Measurements from ENCODE around the gene ATP13A4. TPM values are rescaled to one million over a fixed set of nuclear protein-coding genes. Genes with fewer than 3 reads are reported as not detected.

ATP13A4 gene
- total and polyA plus RNA-seq, 2 of the 4 experiments (the other 2 are of a cell fraction): under 0.01 TPM; not detected in 1

DNA sequence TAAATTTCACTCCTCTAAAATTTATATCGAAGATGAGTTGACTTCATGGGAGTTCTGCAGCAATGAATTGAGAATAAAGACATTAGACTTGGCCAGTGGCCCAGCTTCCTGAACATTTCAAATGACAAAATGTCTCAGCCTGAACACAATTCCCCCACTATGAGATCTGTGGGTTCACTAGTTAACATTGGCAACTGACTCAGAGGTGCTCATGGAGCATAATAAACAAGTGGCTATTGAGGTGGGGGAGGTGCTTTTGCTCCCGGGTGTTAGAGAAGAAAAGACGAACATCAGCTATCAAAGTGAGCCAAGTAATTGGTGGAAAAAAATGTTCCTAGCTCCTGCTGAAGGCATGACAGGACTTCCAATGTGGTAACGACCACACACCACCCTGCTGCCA lies 6.3 kb downstream of the ATP13A4 start:
- H4K5ac ChIP-seq (ENCODE audit: low read depth, low read length): no peak overlapping the region
- H2BK120ac ChIP-seq (ENCODE audit: low read depth, low read length): no peak overlapping the region
- dilution Hi-C loops (cut with HindIII; ENCODE audit: low sequenced_read_pairs, unreplicated experiment): no loop called here
- H3K18ac ChIP-seq (ENCODE audit: low read depth, low read length): no peak overlapping the region
- H2BK5ac ChIP-seq (ENCODE audit: low read depth, low read length, poor library complexity, severe bottlenecking): no peak overlapping the region
- H2AFZ ChIP-seq (replicated peaks; ENCODE audit: low read length, poor library complexity): no peak overlapping the region
- no peak overlapping the region for H3K23ac ChIP-seq (ENCODE audit: low read depth, low read length)
- CTCF ChIA-PET: no interaction called here
- no peak overlapping the region for H3K56ac ChIP-seq (ENCODE audit: extremely low read depth, insufficient read depth, low read length)
- H4K8ac ChIP-seq (ENCODE audit: low read depth in 2 of 2, low read length in 2 of 2): no peak overlapping the region
- intact Hi-C loops (cut with micrococcal nuclease): no loop called here
- no peak overlapping the region for H2AK9ac ChIP-seq (replicated peaks; ENCODE audit: low read depth, low read length, poor library complexity)
- H3K4me1 ChIP-seq (ENCODE audit: control insufficient read depth, insufficient read depth, low read length): no peaks in the 10 kb centered on the region
- WGBS, 2 experiments (ENCODE audit: extremely low coverage in 2 of 2, insufficient read length in 1 of 2): no CpG with 5 or more reads among the region's 4 CpGs
- no peak overlapping the region for H2BK15ac ChIP-seq (ENCODE audit: low read depth, low read length)
- H3K14ac ChIP-seq (replicated peaks; ENCODE audit: low read depth, low read length): no peak overlapping the region
- H2BK20ac ChIP-seq (ENCODE audit: low read depth, low read length): no peak overlapping the region
- POLR2A ChIA-PET (ENCODE audit: unreplicated experiment): no interaction called here
- no peak overlapping the region for H3K4ac ChIP-seq (ENCODE audit: low read depth, low read length)
- H2AK5ac ChIP-seq (ENCODE audit: low read depth, low read length): no peak overlapping the region
- H3K9me1 ChIP-seq (ENCODE audit: insufficient read depth, low read length): no peaks in the 10 kb centered on the region
- in situ Hi-C loops (cut with MboI; ENCODE audit: low sequenced_read_pairs): no loop called here
- no TSS peak for BruUV-seq (replicated peaks)
- H4K91ac ChIP-seq (ENCODE audit: insufficient read depth, low read depth, low read length): no peak overlapping the region
- H3K27ac ChIP-seq (ENCODE audit: insufficient read depth, low read length): no peak overlapping the region
- no peak for DNase-seq
- no peak overlapping the region for H3K4me3 ChIP-seq (ENCODE audit: insufficient read depth, low read depth, low read length)
- H3K9ac ChIP-seq (ENCODE audit: low read depth, low read length): no peak overlapping the region
- no peaks in the 10 kb centered on the region for H3K27me3 ChIP-seq (ENCODE audit: control insufficient read depth, insufficient read depth, low read length)
- no peaks in the 10 kb centered on the region for H3K79me1 ChIP-seq (ENCODE audit: low read depth in 1 of 2, low read length in 2 of 2)
- no peak overlapping the region for H3K4me2 ChIP-seq (ENCODE audit: low read depth, low read length)
- no peak for ATAC-seq (ENCODE audit: low read depth)
- no peaks in the 10 kb centered on the region for H3K9me3 ChIP-seq (ENCODE audit: control insufficient read depth, insufficient read depth, low read length)
- H4K20me1 ChIP-seq (ENCODE audit: insufficient read depth, low read length): no peaks in the 10 kb centered on the region
- no peaks in the 10 kb centered on the region for H3K36me3 ChIP-seq (ENCODE audit: control insufficient read depth, insufficient read depth, low read length)
- no peak for TF ChIP-seq POLR2A (IDR thresholded peaks at IDR 0.05; ENCODE audit: low read depth, low read length)
- TF ChIP-seq MXI1 (IDR thresholded peaks at IDR 0.05; ENCODE audit: borderline replicate concordance, low read depth, low read length): no peak
- TF ChIP-seq, protein P1, sequence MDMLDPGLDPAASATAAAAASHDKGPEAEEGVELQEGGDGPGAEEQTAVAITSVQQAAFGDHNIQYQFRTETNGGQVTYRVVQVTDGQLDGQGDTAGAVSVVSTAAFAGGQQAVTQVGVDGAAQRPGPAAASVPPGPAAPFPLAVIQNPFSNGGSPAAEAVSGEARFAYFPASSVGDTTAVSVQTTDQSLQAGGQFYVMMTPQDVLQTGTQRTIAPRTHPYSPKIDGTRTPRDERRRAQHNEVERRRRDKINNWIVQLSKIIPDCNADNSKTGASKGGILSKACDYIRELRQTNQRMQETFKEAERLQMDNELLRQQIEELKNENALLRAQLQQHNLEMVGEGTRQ (IDR thresholded peaks at IDR 0.05; ENCODE audit: low read depth, low read length): no peak
- TF ChIP-seq RCOR1 (IDR thresholded peaks at IDR 0.05; ENCODE audit: insufficient replicate concordance, low read length): no peak
- TF ChIP-seq MAZ (IDR thresholded peaks at IDR 0.05; ENCODE audit: borderline replicate concordance, low read depth, low read length): no peak
- no peak for TF ChIP-seq RFX5 (IDR thresholded peaks at IDR 0.05; ENCODE audit: low read depth, low read length)
- no peak for TF ChIP-seq SMC3 (IDR thresholded peaks at IDR 0.05; ENCODE audit: low read depth, low read length)
- TF ChIP-seq CEBPB (IDR thresholded peaks at IDR 0.05; ENCODE audit: low read depth, low read length): no peak
- TF ChIP-seq RAD21 (IDR thresholded peaks at IDR 0.05; ENCODE audit: low read length): no peak
- TF ChIP-seq, protein P2, sequence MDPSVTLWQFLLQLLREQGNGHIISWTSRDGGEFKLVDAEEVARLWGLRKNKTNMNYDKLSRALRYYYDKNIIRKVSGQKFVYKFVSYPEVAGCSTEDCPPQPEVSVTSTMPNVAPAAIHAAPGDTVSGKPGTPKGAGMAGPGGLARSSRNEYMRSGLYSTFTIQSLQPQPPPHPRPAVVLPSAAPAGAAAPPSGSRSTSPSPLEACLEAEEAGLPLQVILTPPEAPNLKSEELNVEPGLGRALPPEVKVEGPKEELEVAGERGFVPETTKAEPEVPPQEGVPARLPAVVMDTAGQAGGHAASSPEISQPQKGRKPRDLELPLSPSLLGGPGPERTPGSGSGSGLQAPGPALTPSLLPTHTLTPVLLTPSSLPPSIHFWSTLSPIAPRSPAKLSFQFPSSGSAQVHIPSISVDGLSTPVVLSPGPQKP (IDR thresholded peaks at IDR 0.05; ENCODE audit: borderline replicate concordance, low read depth, low read length): no peak
- TF ChIP-seq NFE2L2 (IDR thresholded peaks at IDR 0.05; ENCODE audit: low read depth, low read length): no peak
- TF ChIP-seq BHLHE40 (IDR thresholded peaks at IDR 0.05; ENCODE audit: low read depth, low read length): no peak
- no peak for TF ChIP-seq MAFK (IDR thresholded peaks at IDR 0.05; ENCODE audit: low read depth, low read length)
- TF ChIP-seq FOS (IDR thresholded peaks at IDR 0.05; ENCODE audit: low read depth, low read length): no peak
- TF ChIP-seq, protein P3, sequence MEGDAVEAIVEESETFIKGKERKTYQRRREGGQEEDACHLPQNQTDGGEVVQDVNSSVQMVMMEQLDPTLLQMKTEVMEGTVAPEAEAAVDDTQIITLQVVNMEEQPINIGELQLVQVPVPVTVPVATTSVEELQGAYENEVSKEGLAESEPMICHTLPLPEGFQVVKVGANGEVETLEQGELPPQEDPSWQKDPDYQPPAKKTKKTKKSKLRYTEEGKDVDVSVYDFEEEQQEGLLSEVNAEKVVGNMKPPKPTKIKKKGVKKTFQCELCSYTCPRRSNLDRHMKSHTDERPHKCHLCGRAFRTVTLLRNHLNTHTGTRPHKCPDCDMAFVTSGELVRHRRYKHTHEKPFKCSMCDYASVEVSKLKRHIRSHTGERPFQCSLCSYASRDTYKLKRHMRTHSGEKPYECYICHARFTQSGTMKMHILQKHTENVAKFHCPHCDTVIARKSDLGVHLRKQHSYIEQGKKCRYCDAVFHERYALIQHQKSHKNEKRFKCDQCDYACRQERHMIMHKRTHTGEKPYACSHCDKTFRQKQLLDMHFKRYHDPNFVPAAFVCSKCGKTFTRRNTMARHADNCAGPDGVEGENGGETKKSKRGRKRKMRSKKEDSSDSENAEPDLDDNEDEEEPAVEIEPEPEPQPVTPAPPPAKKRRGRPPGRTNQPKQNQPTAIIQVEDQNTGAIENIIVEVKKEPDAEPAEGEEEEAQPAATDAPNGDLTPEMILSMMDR (conservative IDR thresholded peaks at IDR 0.05; ENCODE audit: low read depth, low read length): no peak
- no peak for TF ChIP-seq CHD1 (IDR thresholded peaks at IDR 0.05; ENCODE audit: low read depth, low read length)

Measured in IMR-90 (cell line).